Hematopoietic multipotent progenitor cell treated with erythropoietin and hydrocortisone succinate and interleukin-3 and kit ligand, for 8 days (in vitro differentiated cells): ENCODE data around the gene ZNF438.
A peak's percentile ranks its signal among the peaks of the same experiment; 100 is the strongest.
"Not testable (repeated sequence)": the region's sequence is repeated elsewhere in the genome, so short reads cannot be mapped to it uniquely, and the experiment has no call there.

Experiments
- DNase-seq: peaks from one replicate; pipeline ENCODE4 v3.0.0-alpha.2; 2015

The ZNF438 gene

GRCh38 chr10:31031558-31032257, at the start of gene ZNF438:
Gene ZNF438, minus strand, starts transcription at chr10:31031865. Its CDS starts 154,831 bp downstream, at chr10:30877034.
- peak; percentile 92 for DNase-seq

GRCh38 chr10:31076610-31076988, 44.9 kb upstream of the ZNF438 start:
- no peak for DNase-seq

GRCh38 chr10:31075881-31076609, 44.4 kb upstream of the ZNF438 start:
- DNase-seq, result no peak

- no peak for DNase-seq
Measured at GRCh38 chr10:31075434-31075833, 43.8 kb upstream of the ZNF438 start.

- DNase-seq, result no peak
Measured at GRCh38 chr10:31074722-31075086, 43.0 kb upstream of the ZNF438 start.

- no peak for DNase-seq
Measured at GRCh38 chr10:31073996-31074721, 42.5 kb upstream of the ZNF438 start.

- no peak for DNase-seq
Measured at GRCh38 chr10:31073211-31073610, 41.5 kb upstream of the ZNF438 start.

GRCh38 chr10:31072451-31072850, 40.8 kb upstream of the ZNF438 start:
- DNase-seq, result no peak

- no peak for DNase-seq
Measured at GRCh38 chr10:31071232-31072005, 39.8 kb upstream of the ZNF438 start.

- no peak for DNase-seq
Measured at GRCh38 chr10:31070691-31071090, 39.0 kb upstream of the ZNF438 start.

GRCh38 chr10:31070025-31070424, 38.4 kb upstream of the ZNF438 start:
- no peak for DNase-seq

GRCh38 chr10:31069411-31069810, 37.7 kb upstream of the ZNF438 start:
- no peak for DNase-seq

GRCh38 chr10:31064348-31064747, 32.7 kb upstream of the ZNF438 start:
- no peak for DNase-seq

GRCh38 chr10:31063841-31064240, 32.2 kb upstream of the ZNF438 start:
- no peak for DNase-seq

GRCh38 chr10:31062856-31063255, 31.2 kb upstream of the ZNF438 start:
- no peak for DNase-seq

GRCh38 chr10:31061941-31062340, 30.3 kb upstream of the ZNF438 start:
- DNase-seq, result no peak

- DNase-seq, result no peak
Measured at GRCh38 chr10:31058795-31059703, 27.4 kb upstream of the ZNF438 start.

- DNase-seq, result not testable (repeated sequence)
Measured at GRCh38 chr10:31056678-31057077, 25.0 kb upstream of the ZNF438 start.

- no peak for DNase-seq
Measured at GRCh38 chr10:31055573-31056251, 24.0 kb upstream of the ZNF438 start.

GRCh38 chr10:31051703-31052102, 20.0 kb upstream of the ZNF438 start:
- DNase-seq, result no peak

- DNase-seq, result no peak
Measured at GRCh38 chr10:31042670-31043069, 11.0 kb upstream of the ZNF438 start.
